ENCODE data around the gene NDUFV1.
A peak's percentile ranks its signal among the peaks of the same experiment; 100 is the strongest.
"Not testable (repeated sequence)": the region's sequence is repeated elsewhere in the genome, so short reads cannot be mapped to it uniquely, and the experiment has no call there.

Gene NDUFV1

DNA sequence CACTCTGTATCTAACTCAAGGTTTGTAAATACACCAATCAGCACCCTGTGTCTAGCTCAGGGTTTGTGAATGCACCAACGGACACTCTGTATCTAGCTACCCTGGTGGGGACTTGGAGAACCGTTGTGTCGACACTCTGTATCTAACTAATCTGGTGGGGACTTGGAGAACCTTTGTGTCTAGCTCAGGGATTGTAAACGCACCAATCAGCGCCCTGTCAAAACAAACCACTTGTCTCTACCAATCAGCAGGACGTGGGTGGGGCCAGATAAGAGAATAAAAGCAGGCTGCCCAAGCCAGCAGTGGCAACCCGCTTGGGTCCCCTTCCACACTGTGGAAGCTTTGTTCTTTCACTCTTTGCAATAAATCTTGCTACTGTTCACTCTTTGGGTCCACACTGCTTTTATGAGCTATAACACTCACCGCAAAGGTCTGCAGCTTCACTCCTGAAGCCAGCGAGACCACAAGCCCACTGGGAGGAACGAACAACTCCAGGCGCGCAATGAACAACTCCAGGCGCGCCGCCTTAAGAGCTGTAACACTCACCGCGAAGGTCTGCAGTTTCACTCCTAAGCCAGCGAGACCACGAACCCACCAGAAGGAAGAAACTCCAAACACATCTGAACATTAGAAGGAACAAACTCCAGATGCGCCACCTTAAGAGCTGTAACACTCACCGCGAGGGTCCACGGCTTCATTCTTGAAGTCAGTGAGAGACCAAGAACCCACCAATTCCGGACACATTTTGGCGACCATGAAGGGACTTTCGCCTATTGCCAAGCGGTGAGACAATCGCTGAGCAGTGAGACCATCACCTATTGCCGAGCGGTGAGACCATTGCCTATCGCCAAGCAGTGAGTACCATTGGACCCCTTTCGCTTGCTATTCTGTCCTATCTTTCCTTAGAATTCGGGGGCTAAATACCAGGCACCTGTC is 13.2 kb downstream of the NDUFV1 start:
- H3K27me3 ChIP-seq (ENCODE audit: low read depth); DNase-seq (ENCODE audit: low spot score in 2 of 2); H3K36me3 ChIP-seq (replicated peaks); H3K4me1 ChIP-seq; H3K9me3 ChIP-seq; in situ Hi-C loops (cut with MboI; ENCODE audit: low sequenced_read_pairs); H3K4me3 ChIP-seq: not testable (repeated sequence)

DNA sequence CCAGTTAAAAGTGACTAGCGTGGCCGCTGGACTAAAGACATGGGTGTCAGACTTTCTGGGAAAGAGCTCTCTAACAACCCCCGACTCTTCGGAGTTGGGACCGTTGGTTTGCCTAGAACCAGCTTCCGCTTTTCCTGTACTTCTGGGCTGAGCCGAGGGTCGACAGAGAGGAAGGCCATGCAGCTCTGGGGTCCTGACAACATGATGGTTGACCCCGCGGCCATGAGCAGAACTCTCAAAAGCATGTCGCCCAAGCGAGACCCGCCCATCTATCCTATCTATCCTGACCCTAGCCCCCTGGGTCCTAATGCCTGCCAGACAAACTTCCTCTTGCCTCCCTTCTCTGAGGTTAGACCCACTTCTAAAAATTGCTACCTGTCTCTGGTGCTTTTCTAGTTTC is 13.9 kb downstream of the NDUFV1 start:
- H3K9me3 ChIP-seq; in situ Hi-C loops (cut with MboI; ENCODE audit: low sequenced_read_pairs); H3K27me3 ChIP-seq (ENCODE audit: low read depth); H3K4me3 ChIP-seq; H3K36me3 ChIP-seq (replicated peaks); DNase-seq (ENCODE audit: low spot score in 2 of 2); H3K4me1 ChIP-seq: not testable (repeated sequence)

DNA sequence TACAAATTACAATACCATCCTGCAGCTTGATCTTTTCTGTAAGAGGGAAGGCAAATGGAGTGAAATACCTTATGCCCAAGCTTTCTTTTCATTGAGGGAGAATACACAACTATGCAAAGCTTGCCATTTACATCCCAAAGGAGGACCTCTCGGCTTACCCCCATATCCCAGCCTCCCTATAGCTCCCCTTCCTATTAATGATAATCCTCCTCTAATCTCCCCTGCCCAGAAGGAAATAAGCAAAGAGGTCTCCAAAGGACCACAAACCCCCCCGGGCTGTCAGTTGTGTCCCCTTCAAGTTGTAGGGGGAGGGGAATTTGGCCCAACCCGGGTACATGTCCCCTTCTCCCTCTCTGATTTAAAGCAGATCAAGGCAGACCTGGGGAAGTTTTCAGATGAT is 15.2 kb downstream of the NDUFV1 start:
- in situ Hi-C loops (cut with MboI; ENCODE audit: low sequenced_read_pairs); H3K9me3 ChIP-seq; H3K27me3 ChIP-seq (ENCODE audit: low read depth); H3K4me1 ChIP-seq; H3K36me3 ChIP-seq (replicated peaks); H3K4me3 ChIP-seq: not testable (repeated sequence)
- DNase-seq (ENCODE audit: low spot score in 2 of 2) = peak; percentile 76 to 82

DNA sequence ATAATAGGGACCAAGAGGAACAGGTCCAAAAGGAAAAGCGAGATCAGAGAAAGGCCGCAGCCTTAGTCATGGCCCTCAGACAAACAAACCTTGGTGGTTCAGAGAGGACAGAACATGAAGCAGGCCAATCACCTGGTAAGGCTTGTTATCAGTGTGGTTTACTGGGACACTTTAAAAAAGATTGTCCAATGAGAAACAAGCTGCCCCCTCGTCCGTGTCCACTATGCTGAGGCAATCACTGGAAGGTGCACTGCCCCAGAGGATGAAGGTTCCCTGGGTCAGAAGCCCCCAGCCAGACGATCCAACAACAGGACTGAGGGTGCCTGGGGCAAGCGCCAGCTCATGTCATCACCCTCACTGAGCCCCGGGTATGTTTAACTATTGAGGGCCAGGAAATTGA is 16.2 kb downstream of the NDUFV1 start:
- H3K27me3 ChIP-seq (ENCODE audit: low read depth); H3K4me3 ChIP-seq; H3K9me3 ChIP-seq; DNase-seq (ENCODE audit: low spot score in 2 of 2); H3K4me1 ChIP-seq; H3K36me3 ChIP-seq (replicated peaks); in situ Hi-C loops (cut with MboI; ENCODE audit: low sequenced_read_pairs): not testable (repeated sequence)

DNA sequence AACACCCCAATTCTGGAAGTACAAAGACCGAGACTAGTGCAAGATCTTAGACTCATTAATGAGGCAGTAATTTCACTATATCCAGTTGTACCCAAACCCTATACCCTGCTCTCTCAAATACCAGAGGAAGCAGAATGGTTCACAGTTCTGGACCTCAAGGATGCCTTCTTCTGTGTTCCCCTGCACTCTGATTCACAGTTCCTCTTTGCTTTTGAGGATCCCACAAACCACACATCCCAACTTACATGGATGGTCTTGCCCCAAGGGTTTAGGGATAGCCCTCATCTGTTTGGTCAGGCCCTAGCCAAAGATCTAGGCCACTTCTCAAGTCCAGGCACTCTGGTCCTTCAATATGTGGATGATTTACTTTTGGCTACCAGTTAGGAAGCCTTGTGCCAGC is 17.1 kb downstream of the NDUFV1 start:
- in situ Hi-C loops (cut with MboI; ENCODE audit: low sequenced_read_pairs); H3K27me3 ChIP-seq (ENCODE audit: low read depth); H3K36me3 ChIP-seq (replicated peaks); DNase-seq (ENCODE audit: low spot score in 2 of 2); H3K4me3 ChIP-seq; H3K4me1 ChIP-seq; H3K9me3 ChIP-seq: not testable (repeated sequence)

DNA sequence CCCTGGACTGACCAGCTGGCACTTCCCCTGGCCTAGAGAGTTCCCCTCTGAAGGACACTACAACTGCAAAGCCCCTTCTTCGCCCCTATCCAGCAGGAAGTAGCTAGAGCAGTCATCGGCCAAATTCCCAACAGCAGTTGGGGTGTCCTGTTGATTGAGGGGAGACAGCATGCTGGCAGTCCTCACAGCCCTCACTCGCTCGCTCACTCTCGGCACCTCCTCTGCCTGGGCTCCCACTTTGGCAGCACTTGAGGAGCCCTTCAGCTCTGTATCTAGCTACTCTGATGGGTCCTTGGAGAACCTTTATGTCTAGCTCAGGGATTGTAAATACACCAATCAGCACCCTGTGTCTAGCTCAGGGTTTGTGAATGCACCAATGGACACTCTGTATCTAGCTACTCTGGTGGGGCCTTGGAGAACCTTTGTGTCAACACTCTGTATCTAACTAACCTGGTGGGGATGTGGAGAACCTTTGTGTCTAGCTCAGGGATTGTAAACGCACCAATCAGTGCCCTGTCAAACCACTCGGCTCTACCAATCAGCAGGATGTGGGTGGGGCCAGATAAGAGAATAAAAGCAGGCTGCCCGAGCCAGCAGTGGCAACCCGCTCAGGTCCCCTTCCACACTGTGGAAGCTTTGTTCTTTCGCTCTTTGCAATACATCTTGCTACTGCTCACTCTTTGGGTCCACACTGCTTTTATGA is 19.5 kb downstream of the NDUFV1 start:
- DNase-seq (ENCODE audit: low spot score in 2 of 2); H3K4me3 ChIP-seq; in situ Hi-C loops (cut with MboI; ENCODE audit: low sequenced_read_pairs); H3K27me3 ChIP-seq (ENCODE audit: low read depth); H3K9me3 ChIP-seq; H3K36me3 ChIP-seq (replicated peaks): not testable (repeated sequence)
- peaks cover 21% of the 10 kb centered on the region for H3K4me1 ChIP-seq

DNA sequence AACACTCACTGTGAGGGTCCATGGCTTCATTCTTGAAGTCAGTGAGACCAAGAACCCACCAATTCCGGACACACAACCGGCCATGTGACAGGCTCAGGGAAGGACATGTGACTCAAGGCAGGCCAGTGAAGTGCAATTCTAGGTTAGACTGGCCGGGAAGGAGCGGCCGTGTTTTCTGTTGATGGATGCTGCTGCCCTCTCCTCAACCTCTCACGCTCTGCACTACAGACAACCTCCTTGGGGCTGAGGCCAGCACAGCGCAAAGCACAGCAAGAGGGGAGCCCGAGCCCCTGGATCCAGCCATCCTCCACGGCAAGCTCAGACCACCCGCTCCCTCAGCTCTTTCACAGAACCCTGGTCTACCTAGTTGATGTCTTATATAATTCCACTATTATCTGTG is 20.2 kb downstream of the NDUFV1 start:
- no peak for DNase-seq (ENCODE audit: low spot score in 2 of 2)
- in situ Hi-C loops (cut with MboI; ENCODE audit: low sequenced_read_pairs) = no loop called here
- Histone ChIP-seq H3K9me3 (0 out of 2 replicates have a peak, but pooled peaks cover 3% of the 10 kb centered on the region), H3K36me3 (replicated peaks) (0 out of 2 replicates have a peak, but pooled peaks cover 5% of the 10 kb centered on the region), H3K27me3 (ENCODE audit: low read depth) (no peaks in the 10 kb centered on the region), H3K4me3 (no peak overlapping the region), H3K4me1 (peaks cover 19% of the 10 kb centered on the region)

DNA sequence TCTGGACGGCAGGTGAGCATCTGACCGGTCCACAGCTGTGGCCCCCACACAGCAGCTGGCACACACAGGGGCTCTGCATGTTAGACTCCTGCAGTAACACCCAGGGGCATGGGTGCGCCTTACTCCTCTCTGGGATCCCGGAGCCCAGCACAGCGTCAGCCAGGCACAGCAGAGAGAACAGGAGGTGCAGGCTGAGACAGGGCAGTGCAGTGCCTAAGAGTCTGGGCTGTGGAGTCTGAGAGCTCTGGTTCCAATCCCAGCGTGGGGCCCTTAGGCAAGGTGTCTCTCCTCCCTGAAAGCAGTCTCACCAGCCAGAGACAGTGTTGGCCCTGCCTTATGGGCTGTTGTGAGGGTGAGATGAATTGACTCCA is 20.7 kb downstream of the NDUFV1 start:
- H3K36me3 ChIP-seq (replicated peaks) = 0 out of 2 replicates have a peak, but pooled peaks cover 5% of the 10 kb centered on the region
- in situ Hi-C loops (cut with MboI; ENCODE audit: low sequenced_read_pairs) = no loop called here
- H3K4me1 ChIP-seq = peaks cover 15% of the 10 kb centered on the region
- no peaks in the 10 kb centered on the region for H3K27me3 ChIP-seq (ENCODE audit: low read depth)
- H3K9me3 ChIP-seq = no peaks in the 10 kb centered on the region
- no peak for DNase-seq (ENCODE audit: low spot score in 2 of 2)
- no peak overlapping the region for H3K4me3 ChIP-seq

DNA sequence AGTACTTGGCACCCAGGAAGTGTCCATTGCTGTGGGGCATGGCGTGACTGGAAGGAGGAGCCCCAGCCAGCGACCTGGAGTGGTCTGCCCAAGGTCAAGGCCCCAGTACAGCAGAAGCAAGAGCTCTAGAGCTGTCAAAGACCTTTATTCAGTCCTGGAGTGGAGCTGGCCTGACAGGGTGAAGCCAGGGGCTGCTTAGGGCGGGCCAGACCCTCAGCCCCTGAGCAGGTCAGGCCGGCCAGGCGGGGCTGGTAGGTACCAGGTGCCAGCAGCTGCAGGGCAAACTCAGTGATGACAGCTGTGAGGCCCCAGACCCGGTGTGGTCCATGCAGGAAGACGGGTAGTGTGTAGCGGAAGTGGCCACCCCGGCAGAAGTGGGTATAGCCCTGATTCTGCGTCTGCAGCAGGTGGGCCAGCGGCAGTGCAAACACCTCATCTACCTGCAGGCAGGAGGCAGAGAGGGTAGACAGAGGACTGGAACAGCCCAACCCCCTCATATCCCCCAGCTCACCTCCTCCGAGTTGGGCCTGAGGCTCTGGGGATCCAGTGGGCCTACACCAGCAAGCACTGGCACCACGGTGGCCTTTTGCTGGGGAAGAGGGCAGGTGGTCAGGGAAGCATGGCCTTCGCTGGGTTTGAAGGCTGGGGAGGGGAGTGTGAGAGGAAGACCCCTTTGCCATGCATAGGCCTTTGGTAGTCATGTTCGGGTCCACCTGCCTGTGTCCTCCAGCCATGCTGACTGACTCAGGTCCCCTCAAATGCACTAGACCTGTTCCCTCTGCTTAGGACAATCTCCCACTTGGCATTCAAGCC is 21.3 kb downstream of the NDUFV1 start:
- H3K36me3 ChIP-seq (replicated peaks) = 0 out of 2 replicates have a peak, but pooled peaks cover 5% of the 10 kb centered on the region
- no peaks in the 10 kb centered on the region for H3K27me3 ChIP-seq (ENCODE audit: low read depth)
- DNase-seq (ENCODE audit: low spot score in 2 of 2) = no peak
- no peak overlapping the region; the same call in 1 of the 2 replicates for H3K4me3 ChIP-seq
- in situ Hi-C loops (cut with MboI; ENCODE audit: low sequenced_read_pairs) = no loop called here
- peaks cover 14% of the 10 kb centered on the region for H3K4me1 ChIP-seq
- H3K9me3 ChIP-seq = no peaks in the 10 kb centered on the region

DNA sequence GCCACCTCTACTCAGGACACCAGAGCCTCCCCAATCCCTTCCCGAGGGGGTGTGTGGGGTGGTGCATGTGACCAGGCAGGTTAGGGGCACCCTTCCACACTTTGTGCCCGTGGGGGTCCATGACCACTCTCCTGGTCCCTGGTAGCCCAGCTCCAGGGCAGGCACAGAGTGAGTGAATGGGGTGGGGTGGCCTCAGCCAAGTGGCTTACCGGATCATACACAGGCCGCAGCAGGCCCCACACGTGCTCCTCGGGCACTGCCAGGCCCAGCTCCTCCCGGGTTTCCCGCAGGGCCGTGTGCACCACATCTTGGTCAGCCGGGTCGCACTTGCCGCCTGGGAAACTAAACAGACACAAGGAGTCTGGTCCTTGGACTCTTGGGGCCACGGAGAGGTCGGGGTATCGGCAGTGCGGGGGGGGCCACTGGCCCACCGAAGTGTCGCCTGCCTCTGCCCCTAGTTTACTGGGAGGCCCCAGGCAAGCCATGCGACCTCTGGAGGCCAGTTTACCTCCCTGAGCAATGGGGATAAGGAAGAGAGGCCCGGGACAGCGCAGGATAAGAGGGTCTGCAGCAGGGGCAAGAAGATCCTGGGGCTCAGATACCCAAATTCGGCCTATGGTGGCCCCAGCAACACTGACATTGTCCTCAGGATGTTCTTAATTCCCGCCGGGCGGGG is 22.1 kb downstream of the NDUFV1 start:
- H3K9me3 ChIP-seq = no peaks in the 10 kb centered on the region
- in situ Hi-C loops (cut with MboI; ENCODE audit: low sequenced_read_pairs) = no loop called here
- 0 out of 2 replicates have a peak, but pooled peaks cover 5% of the 10 kb centered on the region for H3K36me3 ChIP-seq (replicated peaks)
- H3K4me3 ChIP-seq = peak overlapping the region; percentile 37
- H3K4me1 ChIP-seq = peaks cover 14% of the 10 kb centered on the region
- no peaks in the 10 kb centered on the region for H3K27me3 ChIP-seq (ENCODE audit: low read depth)
- no peak for DNase-seq (ENCODE audit: low spot score in 2 of 2)

DNA sequence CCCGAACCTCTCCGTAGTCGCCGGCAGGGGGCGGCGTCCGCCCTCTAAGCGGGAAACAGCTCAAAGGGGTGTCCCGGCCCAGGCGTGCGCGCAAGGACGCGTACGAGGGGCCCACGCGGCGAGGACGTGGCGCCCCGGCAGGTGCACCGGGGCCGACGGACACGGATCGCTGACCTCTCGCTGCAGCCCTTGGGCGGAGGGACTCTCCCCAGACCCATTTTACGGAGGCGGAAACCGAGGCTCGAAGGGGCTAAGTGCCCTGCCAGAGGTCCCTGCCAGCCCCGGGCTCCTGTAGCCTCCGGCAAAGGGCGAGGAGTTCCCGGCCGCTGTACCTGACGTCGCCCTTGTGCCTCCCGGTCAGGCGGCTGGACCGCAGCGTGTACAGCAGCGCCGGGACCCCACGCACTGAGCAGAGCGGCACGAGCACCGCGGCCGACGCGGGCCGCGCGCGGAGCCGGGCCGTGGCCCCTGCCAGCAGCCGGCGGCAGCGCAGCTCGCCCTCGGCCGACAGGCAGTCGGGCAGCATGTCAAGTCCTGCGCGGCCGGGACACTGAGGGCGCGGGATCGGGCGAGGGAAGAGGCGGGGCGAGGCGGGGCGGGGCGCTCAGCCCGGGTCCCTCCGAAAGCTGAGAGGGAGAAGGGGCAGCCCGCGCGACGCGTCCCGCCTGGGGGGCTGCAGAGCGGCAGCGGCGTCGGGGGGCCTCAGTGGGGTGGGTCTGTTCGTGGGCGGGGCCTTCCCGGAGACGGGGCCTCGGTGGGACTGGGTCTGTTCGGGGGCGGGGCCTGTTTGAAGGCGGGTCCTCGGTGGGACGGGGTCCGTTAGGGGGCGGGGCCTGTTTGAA is 22.9 kb downstream of the NDUFV1 start, which contains the start of gene NUDT8:
Gene NUDT8, minus strand, starts transcription at position 552 of the 842 bp plus-strand sequence. Its CDS starts 26 bp downstream, at position 526.
- peak within 1 kb of the TSS; percentile 72 for H3K4me3 ChIP-seq
- H3K9me3 ChIP-seq = no peaks in the 10 kb centered on the region
- peaks cover 14% of the 10 kb centered on the region for H3K4me1 ChIP-seq
- in situ Hi-C loops (cut with MboI; ENCODE audit: low sequenced_read_pairs) = loop anchor here (10.0 kb wide), 1 partner anchor 165 kb away; no protein-coding TSS in a partner anchor
- 0 out of 2 replicates have a peak, but pooled peaks cover 5% of the 10 kb centered on the region for H3K36me3 ChIP-seq (replicated peaks)
- H3K27me3 ChIP-seq (ENCODE audit: low read depth) = no peaks in the 10 kb centered on the region
- DNase-seq (ENCODE audit: low spot score in 2 of 2) = peak; percentile 67 to 99

DNA sequence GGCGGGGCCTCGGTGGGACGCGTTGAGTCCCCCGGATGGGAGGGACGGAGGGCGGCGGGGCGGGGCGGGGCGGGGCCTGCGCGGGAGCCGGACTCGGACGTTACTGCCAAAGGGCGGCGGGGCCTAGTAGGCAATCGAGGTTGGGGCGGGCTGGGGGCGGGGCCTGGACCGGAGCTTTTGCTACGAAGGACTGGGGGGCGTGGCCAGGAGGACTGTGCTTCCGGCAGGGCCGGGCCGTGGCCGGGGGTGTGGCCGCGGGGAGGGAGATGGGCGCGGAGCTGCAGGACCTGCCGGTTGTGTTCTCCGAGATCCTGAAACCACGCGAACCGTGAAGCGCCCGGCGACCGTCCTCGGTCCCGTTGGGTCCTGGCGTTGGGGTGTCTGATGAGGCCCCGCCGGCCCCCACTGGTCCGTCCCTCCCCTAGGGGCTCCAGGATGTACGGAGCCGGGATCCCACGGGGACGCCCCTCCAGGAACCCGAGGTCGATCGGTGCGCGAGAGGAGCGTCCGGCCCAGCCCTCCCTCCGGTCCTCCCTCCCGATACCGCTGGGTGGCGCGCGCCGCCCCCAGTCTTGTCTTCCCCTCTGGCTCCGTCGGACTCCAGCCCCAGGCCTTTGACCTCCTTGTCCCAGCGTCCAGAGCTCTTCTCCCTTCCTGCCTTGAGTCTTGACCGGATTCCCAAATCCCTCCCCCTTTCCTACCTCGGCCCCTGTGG is 23.6 kb downstream of the NDUFV1 start:
- no peaks in the 10 kb centered on the region for H3K27me3 ChIP-seq (ENCODE audit: low read depth)
- peak overlapping the region; percentile 72 for H3K4me3 ChIP-seq
- DNase-seq (ENCODE audit: low spot score in 2 of 2) = peak; percentile 98 to 100
- peaks cover 14% of the 10 kb centered on the region for H3K4me1 ChIP-seq
- no peaks in the 10 kb centered on the region for H3K9me3 ChIP-seq
- in situ Hi-C loops (cut with MboI; ENCODE audit: low sequenced_read_pairs) = loop anchor here (10.0 kb wide), 1 partner anchor 164 kb away; no protein-coding TSS in a partner anchor
- H3K36me3 ChIP-seq (replicated peaks) = 0 out of 2 replicates have a peak, but pooled peaks cover 5% of the 10 kb centered on the region

Data from HAP-1 (cell line).